ENCODE results near the gene ETV2. TPM values are rescaled to one million over a fixed set of nuclear protein-coding genes. Genes with fewer than 3 reads are reported as not detected.
A peak's percentile ranks its signal among the peaks of the same experiment; 100 is the strongest.

The ETV2 gene
- total and polyA plus RNA-seq, 2 donors (not counting 3 experiments of a cell fraction or from before 2014, with no cell fraction given): 1.0 to 1.5 TPM

DNA sequence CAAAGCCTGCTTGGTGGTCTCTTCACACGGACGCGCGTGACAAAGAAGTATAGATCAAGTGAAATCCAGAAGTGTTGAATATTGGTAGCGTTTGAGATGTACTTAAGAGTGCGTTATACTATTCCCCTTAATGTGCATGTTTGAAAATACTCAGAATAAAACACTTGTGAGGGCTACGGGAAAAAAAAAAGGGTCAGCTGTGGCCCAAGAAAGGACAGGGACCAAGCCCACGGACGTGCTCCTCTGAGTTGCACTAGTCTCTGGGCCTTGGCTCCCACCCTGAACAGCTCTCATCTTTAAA lies 13.3 kb upstream of the ETV2 start:
- Histone ChIP-seq H3K27me3 (ENCODE audit: control insufficient read depth in 2 of 2, insufficient read depth in 2 of 2, low read length in 2 of 2) (no peaks in the 10 kb centered on the region), H3K36me3 (ENCODE audit: control insufficient read depth in 2 of 2, extremely low read depth in 1 of 2, insufficient read depth in 2 of 2, low read length in 2 of 2) (peaks cover 8 to 22% of the 10 kb centered on the region in 2 experiments), H4K20me1 (replicated peaks; ENCODE audit: control insufficient read depth, extremely low read depth, insufficient read depth, low read length) (no peaks in the 10 kb centered on the region), H3K4me2 (ENCODE audit: insufficient read depth, low read length) (peak overlapping the region; percentile 80), H3K4me3 (replicated peaks in 1 of 3; ENCODE audit: insufficient read depth in 1 of 3, low read depth in 1 of 3, low read length in 3 of 3) (peak overlapping the region; percentile 33 to 68 (median 53)), H3K9me1 (replicated peaks; ENCODE audit: control insufficient read depth, extremely low read depth, insufficient read depth, low read length) (no peaks in the 10 kb centered on the region), H3K4me1 (ENCODE audit: control insufficient read depth, extremely low read depth, insufficient read depth, low read length) (peaks cover 10% of the 10 kb centered on the region), H3K27ac (ENCODE audit: insufficient read depth, low read depth, low read length) (peak overlapping the region; percentile 32), H2AFZ (ENCODE audit: low read depth, low read length) (peak overlapping the region; percentile 58), H3K9me3 (replicated peaks; ENCODE audit: control insufficient read depth, insufficient read depth, low read length) (no peaks in the 10 kb centered on the region), H3K9ac (replicated peaks; ENCODE audit: extremely low read depth, insufficient read depth, low read length) (peak overlapping the region; percentile 46), H3K79me2 (ENCODE audit: control insufficient read depth, insufficient read depth, low read length) (peaks cover 7% of the 10 kb centered on the region)
- no peak for FAIRE-seq
- POLR2A ChIA-PET: no interaction called here
- no peak for DNase-seq (ENCODE audit: low read depth, low spot score)
- CTCF ChIA-PET: no interaction called here
- dilution Hi-C loops (cut with MboI; ENCODE audit: extremely low pct_ligation_motif_present, low sequenced_read_pairs): no loop called here
- intact Hi-C loops (cut with micrococcal nuclease): loop anchor here (1.0 to 5.0 kb wide), 3 partner anchors 16 to 81 kb away; partner anchors contain the start of genes HAUS5 and TMEM147
- TSS peak; percentile 99 for BruUV-seq (replicated peaks)
- TF ChIP-seq, protein P1, sequence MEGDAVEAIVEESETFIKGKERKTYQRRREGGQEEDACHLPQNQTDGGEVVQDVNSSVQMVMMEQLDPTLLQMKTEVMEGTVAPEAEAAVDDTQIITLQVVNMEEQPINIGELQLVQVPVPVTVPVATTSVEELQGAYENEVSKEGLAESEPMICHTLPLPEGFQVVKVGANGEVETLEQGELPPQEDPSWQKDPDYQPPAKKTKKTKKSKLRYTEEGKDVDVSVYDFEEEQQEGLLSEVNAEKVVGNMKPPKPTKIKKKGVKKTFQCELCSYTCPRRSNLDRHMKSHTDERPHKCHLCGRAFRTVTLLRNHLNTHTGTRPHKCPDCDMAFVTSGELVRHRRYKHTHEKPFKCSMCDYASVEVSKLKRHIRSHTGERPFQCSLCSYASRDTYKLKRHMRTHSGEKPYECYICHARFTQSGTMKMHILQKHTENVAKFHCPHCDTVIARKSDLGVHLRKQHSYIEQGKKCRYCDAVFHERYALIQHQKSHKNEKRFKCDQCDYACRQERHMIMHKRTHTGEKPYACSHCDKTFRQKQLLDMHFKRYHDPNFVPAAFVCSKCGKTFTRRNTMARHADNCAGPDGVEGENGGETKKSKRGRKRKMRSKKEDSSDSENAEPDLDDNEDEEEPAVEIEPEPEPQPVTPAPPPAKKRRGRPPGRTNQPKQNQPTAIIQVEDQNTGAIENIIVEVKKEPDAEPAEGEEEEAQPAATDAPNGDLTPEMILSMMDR (IDR thresholded peaks at IDR 0.05; ENCODE audit: extremely low read depth in 1 of 2, insufficient read depth in 1 of 2, low read depth in 1 of 2, low read length in 2 of 2): no peak
- TF ChIP-seq EZH2 (IDR thresholded peaks at IDR 0.05; ENCODE audit: borderline replicate concordance, low read depth, low read length, severe bottlenecking) (no peak), JUN (IDR thresholded peaks at IDR 0.05; ENCODE audit: borderline replicate concordance, insufficient read depth, insufficient read length, low read depth) (no peak), GATA2 (IDR thresholded peaks at IDR 0.05; ENCODE audit: insufficient read depth, insufficient read length, low read depth, low read length) (no peak), POLR2AphosphoS5 (IDR thresholded peaks at IDR 0.05; ENCODE audit: insufficient read depth, low read depth, low read length) (no peak), FOS (IDR thresholded peaks at IDR 0.05; ENCODE audit: borderline replicate concordance, insufficient read depth, low read length) (no peak), POLR2A (IDR thresholded peaks at IDR 0.05; ENCODE audit: low read depth, low read length) (no peak), MYC (IDR thresholded peaks at IDR 0.05; ENCODE audit: low read depth, low read length) (no peak)
- TF ChIP-seq, protein P2, sequence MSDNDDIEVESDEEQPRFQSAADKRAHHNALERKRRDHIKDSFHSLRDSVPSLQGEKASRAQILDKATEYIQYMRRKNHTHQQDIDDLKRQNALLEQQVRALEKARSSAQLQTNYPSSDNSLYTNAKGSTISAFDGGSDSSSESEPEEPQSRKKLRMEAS (IDR thresholded peaks at IDR 0.05; ENCODE audit: insufficient read depth, insufficient read length): no peak
